SHP77 (cell line): ENCODE data around the gene KRTAP21-3.
"Not testable (repeated sequence)": the region's sequence is repeated elsewhere in the genome, so short reads cannot be mapped to it uniquely, and the experiment has no call there.

ENCODE experiments used
- DNase-seq, 2 experiments: peaks; one replicate each; lab custom pipeline; 2025; lab: John Stamatoyannopoulos, UW

KRTAP21-3 gene

GRCh38 chr21:30718239-30718909 is at the start of gene KRTAP21-3:
Gene KRTAP21-3, minus strand, starts transcription at chr21:30718777. Its CDS starts 18 bp downstream, at chr21:30718759.
- DNase-seq, result no peak

- DNase-seq, result no peak
Measured at GRCh38 chr21:30760776-30761175, 42.2 kb upstream of the KRTAP21-3 start.

GRCh38 chr21:30758306-30758705 is 39.7 kb upstream of the KRTAP21-3 start:
- DNase-seq, result no peak

GRCh38 chr21:30755328-30755727 is 36.8 kb upstream of the KRTAP21-3 start, which contains the start of gene KRTAP21-1:
Gene KRTAP21-1, minus strand, starts transcription at chr21:30755428. Its CDS starts 50 bp downstream, at chr21:30755378.
- not testable (repeated sequence) for DNase-seq

- DNase-seq, result no peak
Measured at GRCh38 chr21:30747159-30747558, 28.6 kb upstream of the KRTAP21-3 start, which contains the start of gene KRTAP21-2. Gene KRTAP21-2, minus strand, starts transcription at chr21:30747259. Its CDS starts 57 bp downstream, at chr21:30747202.

GRCh38 chr21:30740462-30740861 is 21.9 kb upstream of the KRTAP21-3 start:
- DNase-seq, result no peak

GRCh38 chr21:30733026-30733425 is 14.4 kb upstream of the KRTAP21-3 start:
- DNase-seq, result no peak

GRCh38 chr21:30726726-30727125 is 8.1 kb upstream of the KRTAP21-3 start:
- no peak for DNase-seq

GRCh38 chr21:30719401-30719800 is 824 bp upstream of the KRTAP21-3 start:
- DNase-seq, result no peak

GRCh38 chr21:30717105-30717504 is 1.5 kb downstream of the KRTAP21-3 start:
- DNase-seq, result no peak

GRCh38 chr21:30714946-30715345 is 3.6 kb downstream of the KRTAP21-3 start:
- no peak for DNase-seq

GRCh38 chr21:30714456-30714855 is 4.1 kb downstream of the KRTAP21-3 start:
- DNase-seq, result no peak

- no peak for DNase-seq
Measured at GRCh38 chr21:30713766-30714165, 4.8 kb downstream of the KRTAP21-3 start.

- no peak for DNase-seq
Measured at GRCh38 chr21:30710499-30710898, 8.1 kb downstream of the KRTAP21-3 start.

- DNase-seq, result no peak
Measured at GRCh38 chr21:30707409-30707808, 11.2 kb downstream of the KRTAP21-3 start.

- no peak for DNase-seq
Measured at GRCh38 chr21:30695956-30696355, 22.6 kb downstream of the KRTAP21-3 start.

GRCh38 chr21:30689822-30690221 is 28.8 kb downstream of the KRTAP21-3 start:
- DNase-seq, result no peak

- DNase-seq, result no peak
Measured at GRCh38 chr21:30684506-30684905, 34.1 kb downstream of the KRTAP21-3 start.

- DNase-seq, result no peak
Measured at GRCh38 chr21:30680586-30680985, 38.0 kb downstream of the KRTAP21-3 start.

- no peak for DNase-seq
Measured at GRCh38 chr21:30676737-30677136, 41.8 kb downstream of the KRTAP21-3 start.

- no peak for DNase-seq
Measured at GRCh38 chr21:30674312-30674711, 44.3 kb downstream of the KRTAP21-3 start.

GRCh38 chr21:30672985-30673650 is 45.5 kb downstream of the KRTAP21-3 start:
- no peak for DNase-seq

- no peak for DNase-seq
Measured at GRCh38 chr21:30668776-30669175, 49.8 kb downstream of the KRTAP21-3 start.
